HFF-Myc (cell line): ENCODE results near the gene CCNY.
"Not testable (repeated sequence)": the region's sequence is repeated elsewhere in the genome, so short reads cannot be mapped to it uniquely, and the experiment has no call there.

Experiments used
- DNase-seq: peaks from one replicate; pipeline ENCODE4 v3.0.0-alpha.2; 2011; ENCODE audit warnings: low read depth; ENCODE audit errors: extremely low read depth
- H3K4me3 ChIP-seq: replicated peaks from 2 replicates; pipeline ENCODE4 v1.5.1; 2011; ENCODE audit warnings: low read depth, mild to moderate bottlenecking, control low read depth, low read length
- TF ChIP-seq, protein P1 (sequence below): IDR thresholded peaks from 2 replicates; pipeline ENCODE4 v1.5.1; 2012; ENCODE audit warnings: mild to moderate bottlenecking, low read depth, low read length, control low read depth; ENCODE audit errors: missing control alignments

CCNY gene

DNA sequence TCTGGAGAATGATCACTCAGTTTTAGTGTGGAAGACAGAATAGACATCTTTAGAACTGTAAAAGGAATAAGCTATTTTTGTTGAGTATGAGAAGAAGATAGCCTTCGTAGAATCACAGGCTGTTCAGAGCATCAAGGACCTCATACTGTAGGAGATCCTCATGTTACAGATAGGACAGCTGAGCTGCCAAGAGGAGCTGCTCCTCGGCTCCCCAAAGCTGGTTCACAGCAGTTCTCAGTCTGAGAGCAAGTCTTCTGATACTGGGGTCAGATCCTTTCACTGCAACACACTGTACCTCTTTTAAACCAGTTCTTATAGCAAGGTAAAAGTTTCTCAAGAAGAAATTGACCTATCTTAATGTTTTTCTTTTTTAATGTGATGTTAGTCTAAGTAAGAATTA is 17.1 kb downstream of the CCNY start:
- H3K4me3 ChIP-seq: no peak overlapping the region
- TF ChIP-seq, protein P1, sequence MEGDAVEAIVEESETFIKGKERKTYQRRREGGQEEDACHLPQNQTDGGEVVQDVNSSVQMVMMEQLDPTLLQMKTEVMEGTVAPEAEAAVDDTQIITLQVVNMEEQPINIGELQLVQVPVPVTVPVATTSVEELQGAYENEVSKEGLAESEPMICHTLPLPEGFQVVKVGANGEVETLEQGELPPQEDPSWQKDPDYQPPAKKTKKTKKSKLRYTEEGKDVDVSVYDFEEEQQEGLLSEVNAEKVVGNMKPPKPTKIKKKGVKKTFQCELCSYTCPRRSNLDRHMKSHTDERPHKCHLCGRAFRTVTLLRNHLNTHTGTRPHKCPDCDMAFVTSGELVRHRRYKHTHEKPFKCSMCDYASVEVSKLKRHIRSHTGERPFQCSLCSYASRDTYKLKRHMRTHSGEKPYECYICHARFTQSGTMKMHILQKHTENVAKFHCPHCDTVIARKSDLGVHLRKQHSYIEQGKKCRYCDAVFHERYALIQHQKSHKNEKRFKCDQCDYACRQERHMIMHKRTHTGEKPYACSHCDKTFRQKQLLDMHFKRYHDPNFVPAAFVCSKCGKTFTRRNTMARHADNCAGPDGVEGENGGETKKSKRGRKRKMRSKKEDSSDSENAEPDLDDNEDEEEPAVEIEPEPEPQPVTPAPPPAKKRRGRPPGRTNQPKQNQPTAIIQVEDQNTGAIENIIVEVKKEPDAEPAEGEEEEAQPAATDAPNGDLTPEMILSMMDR: no peak
- no peak for DNase-seq

GRCh38 chr10:35353805-35354204 is 17.5 kb downstream of the CCNY start:
- DNase-seq: no peak
- TF ChIP-seq, protein P1: no peak

DNA sequence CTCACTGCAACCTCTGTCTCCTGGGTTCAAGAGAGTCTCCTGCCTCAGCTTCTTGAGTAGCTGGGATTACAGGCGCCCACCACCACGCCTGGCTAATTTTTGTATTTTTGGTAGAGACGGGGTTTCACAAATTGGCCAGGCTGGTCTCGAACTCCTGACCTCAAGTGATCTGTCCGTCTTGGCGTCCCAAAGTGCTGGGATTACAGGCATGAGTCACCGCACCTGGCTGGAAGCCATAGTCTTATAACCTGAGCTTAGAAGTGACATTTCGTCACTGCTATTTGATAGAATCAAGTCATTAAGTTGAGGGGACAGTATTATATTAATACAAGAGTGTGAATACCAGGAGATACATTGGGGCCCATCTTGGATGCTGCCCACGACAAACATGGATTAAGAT is 17.9 kb downstream of the CCNY start:
- DNase-seq, H3K4me3 ChIP-seq: not testable (repeated sequence)

More at GRCh38 chr10:35353805-35354204, 17.5 kb downstream of the CCNY start:
- H3K4me3 ChIP-seq: no peak overlapping the region

DNA sequence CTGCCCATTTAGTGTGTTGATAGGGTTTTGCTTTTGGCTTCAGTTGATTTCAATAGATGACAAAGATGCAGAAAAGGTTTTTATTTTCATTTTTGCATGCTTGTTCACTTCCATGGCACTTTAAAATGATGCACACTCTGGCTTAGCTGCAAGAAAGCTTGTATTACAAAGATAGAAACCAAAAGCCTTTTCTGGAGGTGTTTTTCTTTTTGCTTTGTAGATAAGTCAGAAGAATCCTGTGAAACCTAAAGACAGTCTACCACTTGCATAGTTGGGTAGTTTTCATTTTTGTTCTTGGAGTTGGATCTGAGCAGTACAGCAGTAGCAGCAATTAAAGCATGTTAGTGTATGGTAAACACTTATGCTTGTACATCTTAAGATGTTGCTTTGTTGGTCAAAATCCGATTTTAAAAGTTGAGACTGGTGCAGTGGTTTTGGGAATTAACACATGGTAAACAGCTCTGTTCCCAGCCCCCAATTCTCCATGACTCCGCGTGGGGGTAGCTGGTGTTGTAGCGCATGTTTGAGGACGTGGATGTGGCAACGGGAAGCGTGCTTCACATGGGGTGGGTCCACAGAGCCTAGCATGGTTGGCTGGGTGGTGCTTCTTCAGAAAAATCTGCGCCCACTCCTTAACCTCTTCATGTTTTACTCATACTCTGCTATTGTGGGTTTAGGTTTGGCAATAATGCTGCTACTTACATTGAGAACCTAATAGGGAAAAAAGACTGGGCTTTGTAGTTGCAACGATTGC is 19.8 kb downstream of the CCNY start:
- H3K4me3 ChIP-seq: no peak overlapping the region
- no peak for DNase-seq
- TF ChIP-seq, protein P1: no peak

DNA sequence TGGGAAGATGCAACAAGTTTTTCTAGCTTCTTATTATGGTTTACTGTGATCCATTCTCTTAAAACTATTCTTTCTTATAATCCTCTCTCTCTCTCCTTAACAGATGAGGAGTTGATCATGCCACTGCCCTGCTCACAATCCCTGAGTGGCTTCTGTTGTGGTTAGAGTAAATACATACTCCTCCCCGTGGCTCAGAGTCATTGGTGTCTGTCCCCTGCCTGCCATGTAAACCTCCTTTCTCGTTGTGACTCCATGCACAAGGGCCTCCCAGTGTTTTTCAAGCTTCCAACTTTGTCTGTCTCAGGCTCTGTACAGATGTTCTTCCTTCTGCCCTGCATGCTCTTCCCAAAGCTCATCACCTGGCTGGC is 20.4 kb downstream of the CCNY start:
- DNase-seq: no peak
- TF ChIP-seq, protein P1: no peak
- H3K4me3 ChIP-seq: no peak overlapping the region

- H3K4me3 ChIP-seq: no peak overlapping the region
- TF ChIP-seq, protein P1: no peak
- no peak for DNase-seq
These were observed 22.7 kb downstream of the CCNY start for GRCh38 chr10:35359056-35359455.

DNA sequence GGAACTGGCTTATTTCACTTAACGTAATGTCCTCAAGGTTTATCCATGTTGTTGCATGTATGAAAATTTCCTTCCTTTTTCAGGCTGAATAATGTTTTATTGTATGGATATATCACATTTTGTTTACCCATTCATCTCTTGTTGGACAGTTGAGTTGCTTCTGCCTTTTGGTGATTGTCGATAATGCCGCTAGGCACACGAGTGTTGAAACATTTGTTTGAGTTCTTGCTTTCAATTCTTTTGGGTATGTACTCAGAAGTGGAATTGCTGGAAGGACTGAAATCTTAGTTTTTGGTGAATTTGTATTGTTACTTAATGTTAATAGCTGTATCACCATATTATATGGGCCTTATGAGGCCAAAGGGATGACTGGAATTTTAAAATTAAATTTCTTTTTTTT is 23.6 kb downstream of the CCNY start:
- TF ChIP-seq, protein P1: no peak
- H3K4me3 ChIP-seq: no peak overlapping the region
- no peak for DNase-seq
